ENCODE measurements around the gene TINAGL1. TPM values are rescaled to one million over a fixed set of nuclear protein-coding genes. Genes with fewer than 3 reads are reported as not detected.

The TINAGL1 gene
- total RNA-seq, 1 donor = not detected

- no peaks in the 10 kb centered on the region for H3K27me3 ChIP-seq (ENCODE audit: insufficient read depth, low read length)
- H3K9me3 ChIP-seq (ENCODE audit: low read depth, low read length) = no peaks in the 10 kb centered on the region
- no peak overlapping the region for H3K4me3 ChIP-seq (ENCODE audit: low read length)
- H3K4me1 ChIP-seq (ENCODE audit: insufficient read depth, low read length) = peaks cover 8% of the 10 kb centered on the region
Observed at GRCh38 chr1:31605908-31606427, 29.7 kb downstream of the TINAGL1 start.

- Histone ChIP-seq H3K27me3 (ENCODE audit: insufficient read depth, low read length) (no peaks in the 10 kb centered on the region), H3K4me1 (ENCODE audit: insufficient read depth, low read length) (peaks cover 8% of the 10 kb centered on the region), H3K4me3 (ENCODE audit: low read length) (no peak overlapping the region), H3K9me3 (ENCODE audit: low read depth, low read length) (no peaks in the 10 kb centered on the region)
Observed at GRCh38 chr1:31607360-31607759, 31.0 kb downstream of the TINAGL1 start.

GRCh38 chr1:31609514-31610118, 33.3 kb downstream of the TINAGL1 start:
- Histone ChIP-seq H3K9me3 (ENCODE audit: low read depth, low read length) (no peaks in the 10 kb centered on the region), H3K4me3 (ENCODE audit: low read length) (no peak overlapping the region)

GRCh38 chr1:31614414-31615005, 38.2 kb downstream of the TINAGL1 start:
- Histone ChIP-seq H3K4me1 (ENCODE audit: insufficient read depth, low read length) (peaks cover 5% of the 10 kb centered on the region), H3K4me3 (ENCODE audit: low read length) (no peak overlapping the region)

More at GRCh38 chr1:31609514-31610118, 33.3 kb downstream of the TINAGL1 start:
- no peaks in the 10 kb centered on the region for H3K27me3 ChIP-seq (ENCODE audit: insufficient read depth, low read length)
- H3K4me1 ChIP-seq (ENCODE audit: insufficient read depth, low read length) = peaks cover 8% of the 10 kb centered on the region

GRCh38 chr1:31615414-31615813, 39.1 kb downstream of the TINAGL1 start:
- Histone ChIP-seq H3K4me1 (ENCODE audit: insufficient read depth, low read length) (peaks cover 5% of the 10 kb centered on the region), H3K4me3 (ENCODE audit: low read length) (no peak overlapping the region), H3K9me3 (ENCODE audit: low read depth, low read length) (no peaks in the 10 kb centered on the region), H3K27me3 (ENCODE audit: insufficient read depth, low read length) (peaks cover 21% of the 10 kb centered on the region)

More at GRCh38 chr1:31614414-31615005, 38.2 kb downstream of the TINAGL1 start:
- Histone ChIP-seq H3K27me3 (ENCODE audit: insufficient read depth, low read length) (peaks cover 21% of the 10 kb centered on the region), H3K9me3 (ENCODE audit: low read depth, low read length) (no peaks in the 10 kb centered on the region)

GRCh38 chr1:31615939-31616338, 39.6 kb downstream of the TINAGL1 start:
- H3K4me1 ChIP-seq (ENCODE audit: insufficient read depth, low read length) = peaks cover 5% of the 10 kb centered on the region
- H3K4me3 ChIP-seq (ENCODE audit: low read length) = no peak overlapping the region
- H3K27me3 ChIP-seq (ENCODE audit: insufficient read depth, low read length) = peaks cover 21% of the 10 kb centered on the region
- H3K9me3 ChIP-seq (ENCODE audit: low read depth, low read length) = no peaks in the 10 kb centered on the region

- no peaks in the 10 kb centered on the region for H3K9me3 ChIP-seq (ENCODE audit: low read depth, low read length)
- no peak within 1 kb of the TSS for H3K4me3 ChIP-seq (ENCODE audit: low read length)
- H3K27me3 ChIP-seq (ENCODE audit: insufficient read depth, low read length) = peaks cover 21% of the 10 kb centered on the region
- peaks cover 5% of the 10 kb centered on the region for H3K4me1 ChIP-seq (ENCODE audit: insufficient read depth, low read length)
Observed at GRCh38 chr1:31617218-31617915, 41.1 kb downstream of the TINAGL1 start, which contains the start of gene HCRTR1. Gene HCRTR1, plus strand, starts transcription at chr1:31617689. Its CDS starts 1,504 bp downstream, at chr1:31619193.

GRCh38 chr1:31617916-31618746, 41.8 kb downstream of the TINAGL1 start:
- Histone ChIP-seq H3K9me3 (ENCODE audit: low read depth, low read length) (no peaks in the 10 kb centered on the region), H3K4me1 (ENCODE audit: insufficient read depth, low read length) (peaks cover 5% of the 10 kb centered on the region), H3K4me3 (ENCODE audit: low read length) (no peak overlapping the region), H3K27me3 (ENCODE audit: insufficient read depth, low read length) (peaks cover 21% of the 10 kb centered on the region)

GRCh38 chr1:31618916-31619846, 42.9 kb downstream of the TINAGL1 start:
- H3K4me1 ChIP-seq (ENCODE audit: insufficient read depth, low read length) = peaks cover 5% of the 10 kb centered on the region
- peaks cover 21% of the 10 kb centered on the region for H3K27me3 ChIP-seq (ENCODE audit: insufficient read depth, low read length)
- H3K9me3 ChIP-seq (ENCODE audit: low read depth, low read length) = no peaks in the 10 kb centered on the region
- no peak overlapping the region for H3K4me3 ChIP-seq (ENCODE audit: low read length)

GRCh38 chr1:31620631-31621497, 44.5 kb downstream of the TINAGL1 start:
- H3K4me1 ChIP-seq (ENCODE audit: insufficient read depth, low read length) = peaks cover 5% of the 10 kb centered on the region
- peaks cover 21% of the 10 kb centered on the region for H3K27me3 ChIP-seq (ENCODE audit: insufficient read depth, low read length)

GRCh38 chr1:31621498-31621820, 45.1 kb downstream of the TINAGL1 start:
- Histone ChIP-seq H3K4me1 (ENCODE audit: insufficient read depth, low read length) (peaks cover 5% of the 10 kb centered on the region), H3K27me3 (ENCODE audit: insufficient read depth, low read length) (peaks cover 19% of the 10 kb centered on the region), H3K9me3 (ENCODE audit: low read depth, low read length) (no peaks in the 10 kb centered on the region), H3K4me3 (ENCODE audit: low read length) (no peak overlapping the region)

More at GRCh38 chr1:31620631-31621497, 44.5 kb downstream of the TINAGL1 start:
- Histone ChIP-seq H3K4me3 (ENCODE audit: low read length) (no peak overlapping the region), H3K9me3 (ENCODE audit: low read depth, low read length) (no peaks in the 10 kb centered on the region)

GRCh38 chr1:31621847-31622730, 45.8 kb downstream of the TINAGL1 start:
- Histone ChIP-seq H3K9me3 (ENCODE audit: low read depth, low read length) (no peaks in the 10 kb centered on the region), H3K27me3 (ENCODE audit: insufficient read depth, low read length) (peaks cover 12% of the 10 kb centered on the region), H3K4me3 (ENCODE audit: low read length) (no peak overlapping the region), H3K4me1 (ENCODE audit: insufficient read depth, low read length) (peaks cover 5% of the 10 kb centered on the region)

All from mononuclear cell (primary cell).